ENCODE results near the gene FOCAD.

Gene FOCAD

DNA sequence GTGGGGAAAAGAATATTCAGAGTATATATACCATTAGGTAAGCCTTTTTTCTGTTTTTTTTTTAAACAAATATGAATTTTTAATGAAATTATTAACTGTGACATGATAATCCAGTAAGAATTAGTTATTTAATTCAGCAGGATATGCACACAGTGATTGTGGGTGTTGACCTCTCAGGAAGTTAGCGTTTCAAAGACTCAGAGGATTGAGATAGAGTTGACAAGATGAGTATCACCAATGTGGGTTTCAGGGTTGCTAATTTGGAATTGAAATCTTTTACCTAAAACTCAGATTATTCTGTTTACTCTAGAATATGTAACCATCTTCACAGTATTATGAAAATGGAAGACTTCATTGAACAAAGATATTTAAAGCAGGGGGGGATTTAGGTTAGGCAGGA lies 56.2 kb downstream of the FOCAD start:
- Histone ChIP-seq H3K23ac (ENCODE audit: low read length) (no peak overlapping the region), H3K79me2 (ENCODE audit: control insufficient read depth, insufficient read depth, low read length) (no peaks in the 10 kb centered on the region), H3K79me1 (ENCODE audit: low read length) (no peaks in the 10 kb centered on the region), H3K56ac (ENCODE audit: low read length) (no peak overlapping the region), H3K27me3 (ENCODE audit: insufficient read depth, low read length, poor library complexity) (no peaks in the 10 kb centered on the region), H3K4me3 (ENCODE audit: low read length) (no peak overlapping the region), H2AK5ac (ENCODE audit: low read length) (no peak overlapping the region), H2BK120ac (ENCODE audit: low read depth, low read length) (no peak overlapping the region), H2BK5ac (ENCODE audit: low read length) (no peak overlapping the region), H4K8ac (ENCODE audit: low read depth, low read length) (no peak overlapping the region), H3K18ac (ENCODE audit: low read length) (no peak overlapping the region), H3K4me2 (ENCODE audit: low read length) (no peak overlapping the region), H2BK15ac (replicated peaks; ENCODE audit: low read depth) (no peak overlapping the region), H4K5ac (ENCODE audit: low read length) (no peak overlapping the region), H3K4me1 (ENCODE audit: control insufficient read depth, low read depth, low read length) (no peaks in the 10 kb centered on the region), H3K4ac (ENCODE audit: low read depth, low read length) (no peak overlapping the region), H3K36me3 (ENCODE audit: control insufficient read depth, insufficient read depth, low read length) (peaks cover 2% of the 10 kb centered on the region), H3K9ac (ENCODE audit: low read length) (no peak overlapping the region), H3K27ac (ENCODE audit: low read depth, low read length) (no peak overlapping the region)
- no CpG with 5 or more reads among the region's 1 CpG for WGBS (ENCODE audit: extremely low coverage, insufficient coverage, low lambda C conversion rate)
- DNase-seq: no peak

GRCh38 chr9:20740929-20741582 lies 57.0 kb downstream of the FOCAD start:
- H3K18ac ChIP-seq (ENCODE audit: low read length): no peak overlapping the region
- no peak overlapping the region for H3K23ac ChIP-seq (ENCODE audit: low read length)
- no peak overlapping the region for H4K5ac ChIP-seq (ENCODE audit: low read length)
- no peaks in the 10 kb centered on the region for H3K79me2 ChIP-seq (ENCODE audit: control insufficient read depth, insufficient read depth, low read length)
- no peak overlapping the region for H3K9ac ChIP-seq (ENCODE audit: low read length)
- DNase-seq: no peak
- H3K36me3 ChIP-seq (ENCODE audit: control insufficient read depth, insufficient read depth, low read length): peaks cover 2% of the 10 kb centered on the region
- no peak overlapping the region for H2BK15ac ChIP-seq (replicated peaks; ENCODE audit: low read depth)
- no peak overlapping the region for H2BK5ac ChIP-seq (ENCODE audit: low read length)
- H3K4ac ChIP-seq (ENCODE audit: low read depth, low read length): no peak overlapping the region
- H3K27me3 ChIP-seq (ENCODE audit: insufficient read depth, low read length, poor library complexity): no peaks in the 10 kb centered on the region
- H4K8ac ChIP-seq (ENCODE audit: low read depth, low read length): no peak overlapping the region
- no peaks in the 10 kb centered on the region for H3K79me1 ChIP-seq (ENCODE audit: low read length)
- WGBS (ENCODE audit: extremely low coverage, insufficient coverage, low lambda C conversion rate): no CpG with 5 or more reads among the region's 2 CpGs
- no peak overlapping the region for H3K4me3 ChIP-seq (ENCODE audit: low read length)
- no peak overlapping the region for H2BK120ac ChIP-seq (ENCODE audit: low read depth, low read length)
- H3K4me2 ChIP-seq (ENCODE audit: low read length): no peak overlapping the region
- no peaks in the 10 kb centered on the region for H3K4me1 ChIP-seq (ENCODE audit: control insufficient read depth, low read depth, low read length)
- H2AK5ac ChIP-seq (ENCODE audit: low read length): no peak overlapping the region
- H3K56ac ChIP-seq (ENCODE audit: low read length): peak overlapping the region; percentile 38
- H3K27ac ChIP-seq (ENCODE audit: low read depth, low read length): no peak overlapping the region

DNA sequence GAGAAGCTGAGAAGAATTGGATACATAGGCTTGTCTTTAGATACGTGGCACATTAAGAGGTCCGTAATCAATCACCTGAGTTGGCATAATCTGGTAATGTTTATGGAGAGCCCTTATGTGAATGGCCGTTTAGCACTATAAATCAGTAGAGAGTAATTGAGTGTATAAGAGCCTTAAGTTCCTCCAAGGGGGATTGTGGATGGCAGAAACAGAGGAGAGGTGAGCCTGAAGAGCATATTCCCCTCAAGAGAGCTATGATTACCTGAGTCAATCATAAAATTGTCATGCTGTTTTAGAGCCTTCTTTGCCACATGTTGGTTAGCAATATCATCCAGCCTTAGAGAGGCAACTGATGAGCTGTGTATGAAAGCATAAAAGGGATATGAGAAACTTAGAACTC lies 58.8 kb downstream of the FOCAD start:
- no peak overlapping the region for H2AK5ac ChIP-seq (ENCODE audit: low read length)
- H4K5ac ChIP-seq (ENCODE audit: low read length): no peak overlapping the region
- H3K4me3 ChIP-seq (ENCODE audit: low read length): no peak overlapping the region
- no peak overlapping the region for H3K27ac ChIP-seq (ENCODE audit: low read depth, low read length)
- no peak overlapping the region for H3K4me2 ChIP-seq (ENCODE audit: low read length)
- peaks cover 2% of the 10 kb centered on the region for H3K36me3 ChIP-seq (ENCODE audit: control insufficient read depth, insufficient read depth, low read length)
- DNase-seq: no peak
- no peak overlapping the region for H2BK5ac ChIP-seq (ENCODE audit: low read length)
- no CpG with 5 or more reads among the region's 3 CpGs for WGBS (ENCODE audit: extremely low coverage, insufficient coverage, low lambda C conversion rate)
- H3K23ac ChIP-seq (ENCODE audit: low read length): no peak overlapping the region
- no peak overlapping the region for H2BK15ac ChIP-seq (replicated peaks; ENCODE audit: low read depth)
- H3K79me1 ChIP-seq (ENCODE audit: low read length): no peaks in the 10 kb centered on the region
- H3K56ac ChIP-seq (ENCODE audit: low read length): no peak overlapping the region
- no peak overlapping the region for H3K18ac ChIP-seq (ENCODE audit: low read length)
- H3K27me3 ChIP-seq (ENCODE audit: insufficient read depth, low read length, poor library complexity): no peaks in the 10 kb centered on the region
- no peaks in the 10 kb centered on the region for H3K4me1 ChIP-seq (ENCODE audit: control insufficient read depth, low read depth, low read length)
- no peak overlapping the region for H2BK120ac ChIP-seq (ENCODE audit: low read depth, low read length)
- H3K4ac ChIP-seq (ENCODE audit: low read depth, low read length): no peak overlapping the region
- H3K79me2 ChIP-seq (ENCODE audit: control insufficient read depth, insufficient read depth, low read length): no peaks in the 10 kb centered on the region
- H3K9ac ChIP-seq (ENCODE audit: low read length): no peak overlapping the region
- H4K8ac ChIP-seq (ENCODE audit: low read depth, low read length): no peak overlapping the region

DNA sequence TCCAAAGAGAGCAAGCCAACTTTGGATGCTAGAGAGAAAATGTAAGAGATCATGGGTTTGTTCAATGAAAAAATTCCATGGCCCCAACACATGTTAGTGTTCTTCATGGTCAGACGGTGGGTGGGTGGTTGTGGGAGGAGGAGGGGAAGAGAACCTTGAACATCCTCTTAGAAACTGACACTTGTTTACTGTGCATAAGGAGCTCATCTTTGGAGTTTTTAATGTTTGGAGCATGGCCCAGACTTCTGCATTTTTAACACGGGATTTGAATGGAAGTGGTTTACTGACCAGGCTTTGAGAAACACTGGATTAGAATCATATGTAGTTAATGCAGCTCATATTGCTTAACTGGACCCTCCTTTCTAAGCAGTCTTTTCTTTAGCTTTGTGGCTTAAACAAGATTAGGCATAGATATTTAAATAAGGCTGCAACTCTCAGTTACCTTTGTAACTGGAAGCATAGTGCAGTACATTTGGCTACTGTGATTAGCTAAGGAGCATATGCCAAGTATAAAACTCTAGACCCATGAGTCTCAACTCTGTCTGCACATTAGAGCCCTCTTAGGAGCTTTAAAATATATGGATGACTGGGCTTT lies 60.1 kb downstream of the FOCAD start:
- WGBS (ENCODE audit: extremely low coverage, insufficient coverage, low lambda C conversion rate): no CpG with 5 or more reads among the region's 2 CpGs

DNA sequence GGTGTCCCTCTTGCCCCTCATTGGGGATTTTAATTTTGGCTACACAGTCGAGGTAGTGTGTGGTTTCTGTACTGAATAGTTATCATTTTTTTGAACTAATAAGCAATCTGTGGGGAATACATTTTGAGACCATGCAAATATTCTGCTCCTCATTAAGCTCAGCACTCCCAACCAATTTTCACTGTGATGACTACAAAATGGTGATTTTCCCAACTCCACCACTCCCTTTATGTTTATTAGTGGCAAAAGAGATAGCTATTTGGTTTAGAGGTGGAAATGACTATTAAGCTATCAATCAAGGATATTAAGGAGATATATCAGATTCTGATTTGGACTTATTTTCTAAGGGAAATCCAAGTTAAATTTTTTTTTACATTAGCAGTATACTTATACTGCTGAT lies 62.9 kb downstream of the FOCAD start:
- no peak overlapping the region for H3K4ac ChIP-seq (ENCODE audit: low read depth, low read length)
- no peak overlapping the region for H2AK5ac ChIP-seq (ENCODE audit: low read length)
- H3K79me1 ChIP-seq (ENCODE audit: low read length): no peaks in the 10 kb centered on the region
- H3K4me1 ChIP-seq (ENCODE audit: control insufficient read depth, low read depth, low read length): no peaks in the 10 kb centered on the region
- no peak for DNase-seq
- H3K23ac ChIP-seq (ENCODE audit: low read length): no peak overlapping the region
- no peak overlapping the region for H2BK5ac ChIP-seq (ENCODE audit: low read length)
- H3K79me2 ChIP-seq (ENCODE audit: control insufficient read depth, insufficient read depth, low read length): no peaks in the 10 kb centered on the region
- no peaks in the 10 kb centered on the region for H3K27me3 ChIP-seq (ENCODE audit: insufficient read depth, low read length, poor library complexity)
- no peak overlapping the region for H4K5ac ChIP-seq (ENCODE audit: low read length)
- H3K36me3 ChIP-seq (ENCODE audit: control insufficient read depth, insufficient read depth, low read length): no peaks in the 10 kb centered on the region
- no peak overlapping the region for H2BK120ac ChIP-seq (ENCODE audit: low read depth, low read length)
- H3K27ac ChIP-seq (ENCODE audit: low read depth, low read length): no peak overlapping the region
- H3K4me2 ChIP-seq (ENCODE audit: low read length): no peak overlapping the region
- no peak overlapping the region for H3K18ac ChIP-seq (ENCODE audit: low read length)
- H2BK15ac ChIP-seq (replicated peaks; ENCODE audit: low read depth): no peak overlapping the region
- no peak overlapping the region for H3K4me3 ChIP-seq (ENCODE audit: low read length)
- no peak overlapping the region for H3K56ac ChIP-seq (ENCODE audit: low read length)
- H3K9ac ChIP-seq (ENCODE audit: low read length): no peak overlapping the region
- H4K8ac ChIP-seq (ENCODE audit: low read depth, low read length): no peak overlapping the region
- WGBS (ENCODE audit: extremely low coverage, insufficient coverage, low lambda C conversion rate): no CpG with 5 or more reads among the region's 1 CpG

More for the DNA sequence above, 60.1 kb downstream of the FOCAD start:
- H3K4ac ChIP-seq (ENCODE audit: low read depth, low read length): no peak overlapping the region
- DNase-seq: no peak
- H3K27ac ChIP-seq (ENCODE audit: low read depth, low read length): no peak overlapping the region
- no peak overlapping the region for H3K18ac ChIP-seq (ENCODE audit: low read length)
- no peaks in the 10 kb centered on the region for H3K27me3 ChIP-seq (ENCODE audit: insufficient read depth, low read length, poor library complexity)
- H3K79me1 ChIP-seq (ENCODE audit: low read length): no peaks in the 10 kb centered on the region
- no peak overlapping the region for H3K56ac ChIP-seq (ENCODE audit: low read length)
- H3K4me3 ChIP-seq (ENCODE audit: low read length): no peak overlapping the region
- H3K36me3 ChIP-seq (ENCODE audit: control insufficient read depth, insufficient read depth, low read length): peaks cover 2% of the 10 kb centered on the region
- no peak overlapping the region for H3K4me2 ChIP-seq (ENCODE audit: low read length)
- H2BK120ac ChIP-seq (ENCODE audit: low read depth, low read length): no peak overlapping the region
- no peak overlapping the region for H2BK5ac ChIP-seq (ENCODE audit: low read length)
- no peaks in the 10 kb centered on the region for H3K4me1 ChIP-seq (ENCODE audit: control insufficient read depth, low read depth, low read length)
- H3K79me2 ChIP-seq (ENCODE audit: control insufficient read depth, insufficient read depth, low read length): no peaks in the 10 kb centered on the region
- no peak overlapping the region for H2BK15ac ChIP-seq (replicated peaks; ENCODE audit: low read depth)
- no peak overlapping the region for H4K5ac ChIP-seq (ENCODE audit: low read length)
- no peak overlapping the region for H4K8ac ChIP-seq (ENCODE audit: low read depth, low read length)
- no peak overlapping the region for H3K23ac ChIP-seq (ENCODE audit: low read length)
- no peak overlapping the region for H3K9ac ChIP-seq (ENCODE audit: low read length)
- no peak overlapping the region for H2AK5ac ChIP-seq (ENCODE audit: low read length)
